ENCODE results near the gene ZNF439.

DNA sequence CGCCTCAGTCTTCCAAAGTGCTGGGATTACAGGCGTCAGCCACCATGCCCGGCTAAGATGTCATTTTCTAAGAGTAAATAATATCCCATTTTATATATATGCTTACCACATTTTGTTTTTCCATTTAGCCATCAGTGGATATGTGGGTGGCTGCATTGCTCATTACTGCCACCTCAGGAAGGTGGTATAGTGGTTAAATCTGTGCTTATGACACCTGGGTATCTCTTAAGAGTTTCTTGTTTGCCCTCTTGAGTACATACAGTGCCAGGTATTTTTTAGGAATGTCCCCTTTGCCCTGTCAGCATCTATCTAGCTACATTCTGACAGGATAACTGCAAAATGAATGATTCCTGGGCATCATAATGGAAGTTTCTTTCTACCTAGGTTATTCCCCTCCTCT, 53.7 kb downstream of the ZNF439 start:
- TF ChIP-seq, protein P1, sequence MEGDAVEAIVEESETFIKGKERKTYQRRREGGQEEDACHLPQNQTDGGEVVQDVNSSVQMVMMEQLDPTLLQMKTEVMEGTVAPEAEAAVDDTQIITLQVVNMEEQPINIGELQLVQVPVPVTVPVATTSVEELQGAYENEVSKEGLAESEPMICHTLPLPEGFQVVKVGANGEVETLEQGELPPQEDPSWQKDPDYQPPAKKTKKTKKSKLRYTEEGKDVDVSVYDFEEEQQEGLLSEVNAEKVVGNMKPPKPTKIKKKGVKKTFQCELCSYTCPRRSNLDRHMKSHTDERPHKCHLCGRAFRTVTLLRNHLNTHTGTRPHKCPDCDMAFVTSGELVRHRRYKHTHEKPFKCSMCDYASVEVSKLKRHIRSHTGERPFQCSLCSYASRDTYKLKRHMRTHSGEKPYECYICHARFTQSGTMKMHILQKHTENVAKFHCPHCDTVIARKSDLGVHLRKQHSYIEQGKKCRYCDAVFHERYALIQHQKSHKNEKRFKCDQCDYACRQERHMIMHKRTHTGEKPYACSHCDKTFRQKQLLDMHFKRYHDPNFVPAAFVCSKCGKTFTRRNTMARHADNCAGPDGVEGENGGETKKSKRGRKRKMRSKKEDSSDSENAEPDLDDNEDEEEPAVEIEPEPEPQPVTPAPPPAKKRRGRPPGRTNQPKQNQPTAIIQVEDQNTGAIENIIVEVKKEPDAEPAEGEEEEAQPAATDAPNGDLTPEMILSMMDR (conservative IDR thresholded peaks at IDR 0.05): no peak; the same call in 1 of the 2 replicates
- no peak for TF ChIP-seq EZH2 (IDR thresholded peaks at IDR 0.05; ENCODE audit: low read depth)

Measured in PC-9 (cell line).